GM12801 (cell line): Measurements from ENCODE around the gene GLCE.

Experiments used
- TF ChIP-seq, protein P1 (sequence below): IDR thresholded peaks from one replicate; pipeline ENCODE4 v1.5.1; 2011; ENCODE audit warnings: control low read depth; ENCODE audit not compliant: insufficient read length; ENCODE audit errors: extremely low read depth

The GLCE gene

DNA sequence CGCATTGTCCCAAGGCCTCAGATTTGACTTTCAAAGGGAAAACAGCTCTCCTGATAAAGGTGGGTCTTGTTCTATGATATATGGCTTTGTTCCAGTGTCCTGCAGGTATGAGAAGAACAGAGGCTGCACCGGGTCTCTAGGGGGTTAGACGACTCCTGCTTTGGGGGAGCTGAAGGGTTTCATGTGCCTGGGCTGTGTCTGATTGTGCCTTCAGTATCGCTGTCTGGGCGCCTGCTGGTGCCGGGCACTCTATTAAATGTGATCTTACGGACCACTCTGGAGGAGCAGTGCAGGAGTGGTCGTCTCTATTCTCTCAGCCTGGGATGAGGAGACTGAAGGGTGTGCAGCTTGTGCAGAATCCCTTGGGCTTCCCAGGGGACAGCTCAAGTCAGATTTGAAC is 154.3 kb downstream of the GLCE start:
- TF ChIP-seq, protein P1, sequence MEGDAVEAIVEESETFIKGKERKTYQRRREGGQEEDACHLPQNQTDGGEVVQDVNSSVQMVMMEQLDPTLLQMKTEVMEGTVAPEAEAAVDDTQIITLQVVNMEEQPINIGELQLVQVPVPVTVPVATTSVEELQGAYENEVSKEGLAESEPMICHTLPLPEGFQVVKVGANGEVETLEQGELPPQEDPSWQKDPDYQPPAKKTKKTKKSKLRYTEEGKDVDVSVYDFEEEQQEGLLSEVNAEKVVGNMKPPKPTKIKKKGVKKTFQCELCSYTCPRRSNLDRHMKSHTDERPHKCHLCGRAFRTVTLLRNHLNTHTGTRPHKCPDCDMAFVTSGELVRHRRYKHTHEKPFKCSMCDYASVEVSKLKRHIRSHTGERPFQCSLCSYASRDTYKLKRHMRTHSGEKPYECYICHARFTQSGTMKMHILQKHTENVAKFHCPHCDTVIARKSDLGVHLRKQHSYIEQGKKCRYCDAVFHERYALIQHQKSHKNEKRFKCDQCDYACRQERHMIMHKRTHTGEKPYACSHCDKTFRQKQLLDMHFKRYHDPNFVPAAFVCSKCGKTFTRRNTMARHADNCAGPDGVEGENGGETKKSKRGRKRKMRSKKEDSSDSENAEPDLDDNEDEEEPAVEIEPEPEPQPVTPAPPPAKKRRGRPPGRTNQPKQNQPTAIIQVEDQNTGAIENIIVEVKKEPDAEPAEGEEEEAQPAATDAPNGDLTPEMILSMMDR: no peak

DNA sequence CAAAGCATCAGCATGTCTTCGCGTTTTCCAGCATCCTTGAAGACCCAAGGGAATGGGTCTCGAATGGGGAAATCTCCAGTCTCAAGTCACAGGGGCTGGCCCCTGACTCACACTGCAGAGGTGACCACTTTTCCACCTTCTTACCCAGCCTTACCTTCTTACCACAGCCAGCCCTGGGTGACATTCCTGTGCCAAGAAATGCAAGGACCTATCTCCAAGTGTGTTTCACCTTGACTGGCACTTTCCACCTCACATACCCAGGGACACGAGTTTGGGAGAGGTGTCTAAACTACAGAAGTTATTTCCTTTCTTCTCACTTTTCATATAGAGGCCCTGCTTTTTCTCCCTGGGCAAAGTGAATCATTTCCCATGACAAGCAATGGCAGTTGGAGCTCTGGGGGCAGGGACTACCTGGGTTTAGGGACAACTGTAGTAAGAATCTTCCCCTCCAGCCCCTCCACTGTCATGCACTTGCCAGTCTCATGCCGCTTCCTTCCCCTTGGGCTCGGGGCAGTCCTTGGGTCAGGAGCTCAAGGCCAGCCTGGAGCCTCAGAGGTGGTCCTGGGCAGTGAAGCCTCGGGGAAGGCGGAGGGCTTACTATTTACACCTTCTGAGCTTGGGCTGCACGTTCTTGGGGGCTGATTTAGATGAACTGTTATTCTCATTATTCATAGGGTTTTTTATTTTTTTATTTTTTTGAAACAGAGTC is 155.1 kb downstream of the GLCE start:
- TF ChIP-seq, protein P1: no peak

DNA sequence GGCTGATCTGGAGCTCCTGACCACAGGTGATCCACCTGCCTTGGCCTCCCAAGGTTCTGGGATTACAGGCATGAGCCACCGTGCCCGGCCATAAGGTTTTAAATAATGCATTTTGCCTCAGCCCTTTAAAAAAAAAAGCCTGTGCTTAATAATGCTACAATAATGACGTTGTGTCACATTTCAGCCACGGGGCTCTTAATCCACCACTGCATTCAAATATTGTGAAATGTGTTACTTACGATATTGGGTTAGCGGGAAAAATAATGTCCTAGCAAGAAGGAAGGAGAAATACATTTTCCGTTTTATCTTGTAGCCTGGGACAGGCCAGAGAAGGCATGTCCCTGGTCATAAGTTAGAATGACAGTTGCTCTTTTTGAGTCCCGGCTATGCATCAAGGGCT is 155.9 kb downstream of the GLCE start:
- TF ChIP-seq, protein P1: no peak

DNA sequence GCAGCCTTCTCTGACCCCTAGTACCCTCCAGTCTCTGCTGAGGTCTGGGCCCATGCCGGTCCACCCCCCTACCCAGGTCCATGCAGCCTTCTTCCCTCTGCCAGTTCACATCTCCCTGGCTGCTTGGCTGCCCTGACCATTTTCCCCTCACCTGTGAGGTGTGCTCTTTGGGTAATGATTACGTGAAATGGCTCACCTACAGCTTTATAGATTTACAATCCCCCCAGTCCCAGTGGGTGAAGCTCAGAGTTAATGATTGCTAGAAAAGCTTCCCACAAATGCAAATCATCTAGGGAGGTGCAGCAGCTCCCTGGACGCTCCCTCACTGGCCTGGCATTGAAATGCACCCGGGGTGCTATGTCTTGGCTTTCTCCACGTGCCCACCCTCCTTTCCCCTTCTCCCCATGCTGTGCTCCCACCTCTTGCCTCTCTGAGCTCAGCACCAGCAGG is 157.0 kb downstream of the GLCE start:
- TF ChIP-seq, protein P1: no peak

DNA sequence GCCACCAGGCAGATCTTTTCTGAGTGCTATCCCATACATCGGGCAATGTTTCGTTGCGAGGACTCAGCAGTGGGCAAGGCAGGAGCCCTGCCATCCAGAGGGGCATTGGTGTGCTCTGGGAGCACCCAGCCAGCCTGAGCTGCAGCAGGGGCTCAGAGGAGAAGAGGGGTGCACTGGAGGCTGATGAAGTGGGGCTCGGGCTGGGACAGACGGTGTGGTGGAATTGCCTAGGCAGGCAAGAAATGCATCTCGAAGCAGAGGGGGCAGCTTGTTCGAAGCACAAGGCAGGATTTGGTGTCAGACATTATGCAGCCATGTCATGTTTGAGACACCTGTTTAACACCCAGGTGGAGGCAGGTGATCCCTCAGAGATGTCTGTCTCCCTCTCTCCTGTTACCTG is 157.6 kb downstream of the GLCE start:
- TF ChIP-seq, protein P1: no peak

DNA sequence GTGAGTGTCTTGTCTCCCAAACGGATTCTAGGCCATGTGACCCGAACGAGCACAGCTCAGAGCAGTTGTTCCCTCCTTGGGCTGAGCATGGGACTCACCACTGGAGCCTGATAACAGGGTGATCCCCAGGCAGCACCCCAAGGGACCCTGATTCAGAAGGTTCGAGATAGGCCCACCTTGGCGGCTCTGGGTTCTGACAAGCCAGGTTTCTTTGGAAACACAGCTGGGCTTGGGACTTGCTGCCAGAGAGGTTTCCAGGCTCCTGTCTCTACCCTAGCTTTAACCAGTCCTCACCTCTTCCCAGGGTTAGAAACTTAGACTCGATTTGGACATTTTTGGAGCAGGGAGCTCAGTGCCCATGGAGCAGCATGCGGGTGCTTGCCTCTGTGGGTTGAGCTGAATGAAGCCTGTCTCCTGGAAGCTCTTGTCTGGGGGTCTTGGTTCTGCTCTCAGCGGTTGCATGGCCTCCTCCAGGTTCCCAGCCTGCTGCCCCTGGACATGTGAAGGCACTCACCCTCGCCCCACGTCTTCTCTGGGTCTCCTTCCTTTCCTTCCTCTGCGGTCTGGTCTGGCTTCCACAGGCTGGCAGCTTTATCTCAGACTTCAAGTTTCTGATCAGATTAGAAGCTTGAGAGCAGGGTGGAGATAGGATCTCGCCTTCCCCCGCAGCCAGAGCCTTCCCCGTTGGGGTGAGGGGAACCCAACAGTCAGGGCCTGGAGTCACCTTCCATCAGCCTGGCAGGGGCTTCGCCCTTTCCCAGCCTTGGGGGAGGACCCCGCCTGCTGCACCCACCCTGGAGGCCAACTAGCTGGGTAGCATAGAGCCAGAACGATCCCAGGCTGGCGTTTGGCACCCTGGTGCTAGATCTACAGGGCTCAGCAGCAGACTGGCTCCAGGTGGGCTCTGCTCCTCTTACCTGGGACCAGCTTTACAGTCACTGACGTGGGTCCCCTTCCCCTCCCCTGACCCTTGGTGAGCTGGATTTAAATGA is 159.2 kb downstream of the GLCE start:
- TF ChIP-seq, protein P1: no peak

DNA sequence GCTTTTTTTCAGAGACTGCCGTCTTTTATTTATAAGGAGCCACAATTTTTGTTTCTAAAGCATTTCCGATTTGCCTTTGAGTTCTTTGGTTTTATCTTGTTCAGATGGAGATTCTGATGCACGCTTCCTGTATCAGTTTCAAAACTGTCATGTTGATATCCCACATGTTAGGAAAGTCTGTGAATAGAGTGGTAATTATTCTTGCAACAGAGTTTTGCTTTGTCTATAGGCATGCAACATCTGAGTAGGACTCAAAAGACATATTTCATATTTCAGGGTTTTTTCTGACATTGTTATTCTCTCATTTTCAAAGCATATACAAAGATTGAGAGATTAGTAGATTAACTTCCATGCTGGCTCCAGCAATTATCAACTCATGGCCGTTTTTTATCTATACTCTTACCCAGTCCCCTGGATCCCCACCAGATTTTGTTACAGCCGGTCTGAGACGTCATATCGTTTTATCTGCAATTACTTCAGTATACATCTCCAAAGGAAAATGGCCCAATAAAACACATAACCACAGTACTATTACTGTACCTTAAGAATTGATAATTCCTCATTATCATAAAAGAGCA is 160.6 kb downstream of the GLCE start:
- TF ChIP-seq, protein P1: no peak
